Naive thymus-derived CD4-positive, alpha-beta T cell (primary cell): ENCODE data around the gene EIF4E. TPM values are rescaled to one million over a fixed set of nuclear protein-coding genes. Genes with fewer than 3 reads are reported as not detected.

ENCODE experiments used
- ATAC-seq: fragments of 150-1000 bp; cut with Tn5 transposase; 2 replicates; pipeline ENCODE4 v1.10.0; 2021; ENCODE audit warnings: mild to moderate bottlenecking, moderate library complexity
- CTCF ChIA-PET: fragments of 350-600 bp; sonication (Branson Sonifier 250); formaldehyde crosslinking; loops from one replicate; lab custom pipeline; 2021; ENCODE audit warnings: antibody characterized with exemption; lab: Charles Lee
- POLR2A ChIA-PET: fragments of 350-600 bp; sonication (Branson Sonifier 250); formaldehyde crosslinking; loops from one replicate; lab custom pipeline; 2021; ENCODE audit warnings: antibody characterized with exemption, inconsistent platforms; lab: Charles Lee
- DNase-seq, 9 donors: peaks; one replicate each; pipeline versions ENCODE4 v3.0.0 to v3.0.0-alpha.2; 2020 to 2022; ENCODE audit warnings: mixed read lengths in 1 of 9
- H3K27ac ChIP-seq: one replicate; pipeline ENCODE4 v1.7.0; 2013; ENCODE audit warnings: mild to moderate bottlenecking, low read depth, low read length, moderate library complexity
- H3K27me3 ChIP-seq, 2 donors: one replicate each; pipeline ENCODE4 v1.7.0; 2013; ENCODE audit warnings: low read length in 2 of 2, mild to moderate bottlenecking in 2 of 2, moderate library complexity in 2 of 2; ENCODE audit not compliant: control insufficient read depth in 2 of 2, insufficient read depth in 2 of 2
- H3K36me3 ChIP-seq, 3 experiments: 1 replicate in 2 of 3; 2 replicates in 1 of 3; pipeline ENCODE4 v1.7.0; 2013; ENCODE audit warnings: low read length in 3 of 3, mild to moderate bottlenecking in 3 of 3, moderate library complexity in 1 of 3; ENCODE audit not compliant: insufficient read depth in 3 of 3, control insufficient read depth in 2 of 3
- H3K4me1 ChIP-seq, 2 donors: one replicate each; pipeline ENCODE4 v1.7.0; 2013; ENCODE audit warnings: low read length in 2 of 2, mild to moderate bottlenecking in 2 of 2, moderate library complexity in 1 of 2; ENCODE audit not compliant: control insufficient read depth in 2 of 2, insufficient read depth in 2 of 2
- H3K4me3 ChIP-seq: 2 replicates; pipeline ENCODE4 v1.7.0; 2013; ENCODE audit warnings: mild to moderate bottlenecking, low read length
- H3K9me3 ChIP-seq, 3 experiments: 1 replicate in 2 of 3; 2 replicates in 1 of 3; pipeline ENCODE4 v1.7.0; 2013; ENCODE audit warnings: low read length in 3 of 3; ENCODE audit not compliant: control insufficient read depth in 2 of 3
- H3K27ac Mint-ChIP-seq, 9 donors: one replicate each; pipeline ENCODE4 v1.8.0; 2020 to 2022; ENCODE audit warnings: mixed read lengths in 9 of 9, mild to moderate bottlenecking in 8 of 9, moderate library complexity in 5 of 9, inconsistent platforms in 2 of 9
- H3K27me3 Mint-ChIP-seq, 5 donors: one replicate each; pipeline ENCODE4 v1.8.0; 2021 to 2022; ENCODE audit warnings: mixed read lengths in 5 of 5, mild to moderate bottlenecking in 1 of 5
- H3K36me3 Mint-ChIP-seq, 5 donors: one replicate each; pipeline ENCODE4 v1.8.0; 2020 to 2022; ENCODE audit warnings: mixed read lengths in 5 of 5, mild to moderate bottlenecking in 3 of 5, inconsistent platforms in 1 of 5
- H3K4me1 Mint-ChIP-seq, 7 donors: one replicate each; pipeline ENCODE4 v1.8.0; 2020 to 2022; ENCODE audit warnings: mixed read lengths in 7 of 7, mild to moderate bottlenecking in 3 of 7, inconsistent platforms in 1 of 7
- H3K4me3 Mint-ChIP-seq, 10 donors: one replicate each; pipeline ENCODE4 v1.8.0; 2020 to 2022; ENCODE audit warnings: mild to moderate bottlenecking in 10 of 10, mixed read lengths in 10 of 10, moderate library complexity in 6 of 10, inconsistent platforms in 2 of 10
- H3K9me3 Mint-ChIP-seq, 11 donors: one replicate each; pipeline ENCODE4 v1.8.0; 2020 to 2022; ENCODE audit warnings: mixed read lengths in 11 of 11, mild to moderate bottlenecking in 4 of 11, inconsistent platforms in 1 of 11, moderate library complexity in 1 of 11
- intact Hi-C, 2 donors: fragments of 100-400 bp; cut with micrococcal nuclease; formaldehyde crosslinking; loops; one replicate each; pipeline ENCODE4 v1.15.1; 2023
- polyA plus RNA-seq, 2 donors: library from polyadenylated mRNA; unstranded; fragments of 300-500 nt; fragmentation: Illumina TruSeq; gene quantifications; one replicate each; pipeline ENCODE4 v1.2.3, GENCODE V29; 2021
- total RNA-seq, 6 experiments: library from RNA in 5 of 6; stranded (reverse) in 5 of 6; gene quantifications; 1 replicate in 5 of 6; 2 replicates in 1 of 6; pipeline ENCODE4 v1.2.3 and lab custom pipeline; 2021 to 2026

Gene EIF4E
- total and polyA plus RNA-seq, 7 experiments from 2014 or later = 53.0 to 96.1 (median 63.0) TPM

- Histone ChIP-seq H3K4me3 (no peak overlapping the region), H3K4me1 (no peaks in the 10 kb centered on the region), H3K27me3 (no peaks in the 10 kb centered on the region), H3K36me3 (no peaks in the 10 kb centered on the region), H3K27ac (no peak overlapping the region), H3K9me3 (no peaks in the 10 kb centered on the region)
- CTCF ChIA-PET = no interaction called here
- H3K4me1 Mint-ChIP-seq = no peaks in the 10 kb centered on the region
- ATAC-seq = no peak
- H3K27me3 Mint-ChIP-seq = peaks cover 0 to 6% (median 4%) of the 10 kb centered on the region in 5 donors
- intact Hi-C loops = no loop called here
- no peak overlapping the region for H3K4me3 Mint-ChIP-seq
- DNase-seq = no peak
- POLR2A ChIA-PET = interaction anchor here (0.6 kb wide), 1 partner anchor 44 kb away, joined by 3 read pairs; no protein-coding TSS in a partner anchor
- H3K36me3 Mint-ChIP-seq = peaks cover 0 to 3% (median 0%) of the 10 kb centered on the region in 5 donors
- no peak overlapping the region for H3K27ac Mint-ChIP-seq
- peaks cover 0 to 3% (median 0%) of the 10 kb centered on the region in 11 donors for H3K9me3 Mint-ChIP-seq
These were observed 22.0 kb upstream of the EIF4E start for GRCh38 chr4:98950925-98951324.

DNA sequence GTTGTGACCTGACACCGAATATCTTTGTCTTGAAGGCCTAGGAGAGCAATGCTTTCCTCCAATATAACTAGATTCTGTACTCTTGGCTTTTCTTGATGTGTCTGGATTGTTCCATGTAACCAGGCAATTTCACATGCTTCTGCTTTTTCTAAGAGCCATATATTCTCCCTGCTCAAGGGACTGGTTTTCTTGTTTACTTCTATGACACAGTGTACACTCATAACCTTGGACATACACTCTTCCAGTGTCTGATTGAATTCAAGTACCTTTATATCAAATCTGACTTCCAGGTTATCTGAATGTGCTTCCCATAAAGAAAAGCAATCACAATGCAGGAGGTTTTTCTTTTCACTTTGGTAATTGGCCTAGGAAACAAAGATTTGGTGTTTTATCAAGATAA lies 17.4 kb upstream of the EIF4E start:
- no peaks in the 10 kb centered on the region for H3K27me3 ChIP-seq
- Mint-ChIP-seq H3K36me3 (no peaks in the 10 kb centered on the region), H3K4me1 (no peaks in the 10 kb centered on the region), H3K4me3 (no peak overlapping the region), H3K27me3 (no peaks in the 10 kb centered on the region), H3K27ac (no peak overlapping the region), H3K9me3 (no peaks in the 10 kb centered on the region)
- DNase-seq (no peak), ATAC-seq (no peak)
- CTCF ChIA-PET = no interaction called here
- no peaks in the 10 kb centered on the region for H3K36me3 ChIP-seq
- H3K4me1 ChIP-seq = no peaks in the 10 kb centered on the region
- no peaks in the 10 kb centered on the region for H3K9me3 ChIP-seq
- POLR2A ChIA-PET = no interaction called here
- H3K4me3 ChIP-seq = no peak overlapping the region
- intact Hi-C loops = no loop called here
- no peak overlapping the region for H3K27ac ChIP-seq

DNA sequence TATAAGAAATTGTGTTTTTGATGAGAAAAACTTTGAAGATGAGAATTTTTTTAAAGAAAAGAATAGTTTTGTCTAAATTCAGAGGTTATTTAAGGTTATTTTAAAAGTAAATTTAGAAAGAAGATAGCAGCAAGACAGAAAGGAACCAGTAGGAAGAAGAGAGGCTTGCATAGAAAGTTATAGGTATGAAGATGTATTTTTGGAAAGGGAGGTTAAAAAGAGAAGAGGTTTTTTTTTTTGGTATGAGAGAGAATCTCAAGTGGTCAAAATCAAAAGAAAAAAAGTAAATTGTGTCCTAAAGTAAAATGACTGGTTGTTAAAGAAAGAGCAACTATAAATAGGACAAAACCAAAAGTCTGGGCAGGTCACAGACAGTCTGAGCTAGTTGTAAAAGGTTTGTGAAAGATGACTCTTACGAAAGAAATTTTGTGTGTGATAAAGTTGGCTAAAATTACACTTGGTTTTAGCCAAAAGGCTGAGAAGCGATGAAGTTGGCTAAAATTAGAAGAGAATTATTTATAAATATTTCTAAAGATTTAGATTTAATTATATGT lies 16.4 kb upstream of the EIF4E start:
- H3K36me3 ChIP-seq = no peaks in the 10 kb centered on the region
- POLR2A ChIA-PET = interaction anchor here (0.7 kb wide), 1 partner anchor 13 kb away, joined by 5 read pairs; no protein-coding TSS in a partner anchor
- Mint-ChIP-seq H3K4me1 (no peaks in the 10 kb centered on the region), H3K27ac (no peak overlapping the region), H3K36me3 (no peaks in the 10 kb centered on the region), H3K27me3 (no peaks in the 10 kb centered on the region), H3K4me3 (no peak overlapping the region), H3K9me3 (no peaks in the 10 kb centered on the region)
- H3K9me3 ChIP-seq = no peaks in the 10 kb centered on the region
- DNase-seq (no peak), ATAC-seq (no peak)
- H3K4me3 ChIP-seq = no peak overlapping the region
- CTCF ChIA-PET = interaction anchor here (0.6 kb wide), 1 partner anchor 521 kb away, joined by 3 read pairs; no protein-coding TSS in a partner anchor
- H3K27ac ChIP-seq = no peak overlapping the region
- no peaks in the 10 kb centered on the region for H3K27me3 ChIP-seq
- intact Hi-C loops = no loop called here
- no peaks in the 10 kb centered on the region for H3K4me1 ChIP-seq

DNA sequence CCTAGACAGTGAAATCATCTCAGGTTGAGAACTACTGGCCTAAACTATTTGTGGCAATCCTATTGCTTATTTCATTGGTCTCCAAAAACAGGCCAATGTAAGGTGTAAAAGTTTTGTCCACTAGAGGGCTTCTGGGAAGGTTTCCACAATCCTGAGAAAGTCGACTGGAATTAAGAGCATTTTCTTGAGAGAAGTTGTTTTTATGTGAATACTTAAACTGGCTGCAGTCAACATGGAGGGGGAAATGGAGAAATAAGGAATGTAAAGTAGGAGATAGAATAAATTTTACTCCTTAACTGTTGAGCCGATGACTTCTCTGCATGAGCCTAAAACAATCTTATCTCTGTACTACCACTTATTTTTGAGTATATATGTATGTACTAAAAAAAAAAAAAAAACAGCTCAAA lies 11.0 kb upstream of the EIF4E start:
- H3K27me3 Mint-ChIP-seq = no peaks in the 10 kb centered on the region
- Histone ChIP-seq H3K4me1 (no peaks in the 10 kb centered on the region), H3K36me3 (no peaks in the 10 kb centered on the region), H3K9me3 (no peaks in the 10 kb centered on the region), H3K27me3 (no peaks in the 10 kb centered on the region), H3K27ac (no peak overlapping the region), H3K4me3 (no peak overlapping the region)
- peaks cover 4 to 15% (median 9%) of the 10 kb centered on the region in 7 donors for H3K4me1 Mint-ChIP-seq
- DNase-seq (peak in 5 of 9 donors; percentile 9 to 26 (median 17)), ATAC-seq (peak; percentile 63)
- intact Hi-C loops = loop anchor here (1.0 to 5.0 kb wide), 4 partner anchors 55 to 523 kb away; partner anchors contain the start of gene METAP1 (in 1 of the 2)
- H3K27ac Mint-ChIP-seq = no peak overlapping the region
- H3K4me3 Mint-ChIP-seq = no peak overlapping the region
- H3K9me3 Mint-ChIP-seq = no peaks in the 10 kb centered on the region
- H3K36me3 Mint-ChIP-seq = no peaks in the 10 kb centered on the region
- ChIA-PET POLR2A (no interaction called here), CTCF (interaction anchor here (1.4 to 2.2 kb wide), 2 partner anchors 55 to 116 kb away, joined by 6 to 8 read pairs; partner anchors contain the start of gene METAP1)

DNA sequence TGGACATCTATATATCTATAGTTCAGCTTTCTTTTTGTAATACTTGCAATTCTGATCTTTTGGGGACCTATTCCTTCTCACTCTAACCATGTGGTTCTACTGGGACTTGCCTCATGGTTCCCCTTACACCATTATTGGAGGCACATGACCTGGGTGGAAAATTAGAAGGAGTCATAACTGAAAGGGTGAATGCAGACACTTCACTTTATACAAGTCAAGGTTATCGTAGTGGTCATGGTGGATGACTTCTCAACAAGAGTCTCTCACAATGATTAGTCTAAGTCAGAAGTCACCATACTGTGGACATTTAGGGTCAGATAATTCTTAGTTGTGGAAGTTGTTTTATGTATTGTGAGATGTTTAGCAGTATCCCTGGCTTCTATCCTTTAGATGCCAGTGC lies 10.5 kb upstream of the EIF4E start:
- Histone ChIP-seq H3K27me3 (no peaks in the 10 kb centered on the region), H3K36me3 (no peaks in the 10 kb centered on the region), H3K9me3 (no peaks in the 10 kb centered on the region), H3K4me1 (no peaks in the 10 kb centered on the region), H3K27ac (no peak overlapping the region), H3K4me3 (no peak overlapping the region)
- H3K36me3 Mint-ChIP-seq = no peaks in the 10 kb centered on the region
- DNase-seq (no peak), ATAC-seq (no peak)
- H3K9me3 Mint-ChIP-seq = no peaks in the 10 kb centered on the region
- peaks cover 4 to 15% (median 9%) of the 10 kb centered on the region in 7 donors for H3K4me1 Mint-ChIP-seq
- ChIA-PET CTCF (interaction anchor here (1.4 to 2.2 kb wide), 2 partner anchors 55 to 117 kb away, joined by 6 to 8 read pairs; partner anchors contain the start of gene METAP1), POLR2A (no interaction called here)
- no peak overlapping the region for H3K27ac Mint-ChIP-seq
- intact Hi-C loops = loop anchor here in 1 of 2 donors (5.0 kb wide), 1 partner anchor 468 kb away; no protein-coding TSS in a partner anchor
- H3K4me3 Mint-ChIP-seq = no peak overlapping the region
- no peaks in the 10 kb centered on the region for H3K27me3 Mint-ChIP-seq

DNA sequence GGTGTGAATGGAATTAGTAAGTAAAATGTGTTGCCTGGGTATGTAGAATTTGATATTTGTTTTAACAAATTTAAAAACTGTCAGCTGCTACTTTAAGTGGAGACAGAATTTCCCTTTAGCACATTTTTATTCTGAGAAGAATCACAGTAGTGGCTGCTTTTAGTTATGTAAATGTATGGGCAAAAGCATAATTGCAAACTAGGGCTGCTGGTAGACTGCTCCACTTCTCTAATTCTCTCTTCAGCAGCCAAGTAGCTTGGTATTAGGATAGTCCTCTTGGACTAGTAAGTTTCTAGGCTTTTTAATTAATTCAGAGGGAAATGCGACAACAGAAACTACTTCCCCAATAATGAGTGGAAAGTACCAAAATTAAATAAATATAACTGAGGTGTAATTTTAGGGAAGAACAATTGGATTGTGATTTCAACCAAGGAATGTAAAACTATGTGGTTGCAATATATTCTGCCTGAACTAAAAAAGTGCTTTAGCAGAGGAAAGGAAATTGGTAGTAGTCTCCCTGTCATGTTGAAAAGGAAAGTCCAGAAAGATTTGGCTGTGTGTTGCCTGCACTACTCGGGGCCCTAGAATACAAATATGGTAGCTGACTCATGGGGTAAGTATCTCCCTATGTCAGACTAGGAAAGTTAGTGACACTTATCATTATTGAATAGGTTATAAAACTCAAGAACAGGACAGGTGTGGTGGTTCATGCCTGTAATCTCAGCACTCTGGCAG lies 9.2 kb upstream of the EIF4E start:
- Mint-ChIP-seq H3K36me3 (no peaks in the 10 kb centered on the region), H3K9me3 (no peaks in the 10 kb centered on the region), H3K27ac (peak overlapping the region in 1 of 9 donors; percentile 56), H3K4me1 (peaks cover 4 to 15% (median 9%) of the 10 kb centered on the region in 7 donors), H3K27me3 (no peaks in the 10 kb centered on the region), H3K4me3 (no peak overlapping the region)
- Histone ChIP-seq H3K4me3 (no peak overlapping the region), H3K36me3 (no peaks in the 10 kb centered on the region), H3K27me3 (no peaks in the 10 kb centered on the region), H3K9me3 (no peaks in the 10 kb centered on the region), H3K4me1 (no peaks in the 10 kb centered on the region), H3K27ac (no peak overlapping the region)
- ATAC-seq (no peak), DNase-seq (no peak)
- intact Hi-C loops = loop anchor here in 1 of 2 donors (5.0 kb wide), 1 partner anchor 469 kb away; no protein-coding TSS in a partner anchor
- CTCF ChIA-PET = interaction anchor here (0.7 to 0.8 kb wide), 2 partner anchors 30 to 984 kb away, joined by 3 read pairs; no protein-coding TSS in a partner anchor
- POLR2A ChIA-PET = interaction anchor here (0.8 to 1.1 kb wide), 2 partner anchors 9 to 150 kb away, joined by 3 to 7 read pairs; partner anchors contain the start of genes ADH5 and EIF4E
